ENCODE results near the gene ZSCAN20. TPM values are rescaled to one million over a fixed set of nuclear protein-coding genes. Genes with fewer than 3 reads are reported as not detected.

The ZSCAN20 gene
- total RNA-seq, 1 donor from 2014 or later, result 9.7 TPM

GRCh38 chr1:33468011-33468410 is 4.4 kb upstream of the ZSCAN20 start:
- Mint-ChIP-seq H3K4me3 (ENCODE audit: unreplicated experiment) (no peak overlapping the region), H3K27ac (ENCODE audit: unreplicated experiment) (no peak overlapping the region)

DNA sequence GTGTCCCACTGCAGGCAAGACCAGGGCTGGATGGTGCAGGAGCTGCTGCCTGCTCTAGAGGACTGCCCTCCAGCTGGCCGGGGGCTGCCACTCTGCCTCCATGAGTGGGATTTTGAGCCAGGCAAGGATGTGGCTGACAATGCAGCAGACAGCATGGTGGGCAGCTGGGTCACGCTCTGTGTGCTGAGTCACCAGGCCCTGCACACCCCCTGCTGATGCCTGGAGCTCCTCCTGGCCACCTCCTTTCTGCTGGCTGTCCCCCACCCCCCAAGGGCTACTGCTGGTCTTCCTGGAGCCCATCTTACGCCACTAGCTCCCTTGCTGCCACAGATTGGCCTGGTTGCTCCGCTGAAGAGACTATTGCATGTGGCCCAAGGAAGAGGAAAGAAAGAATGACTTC is 3.9 kb upstream of the ZSCAN20 start:
- H3K27me3 Mint-ChIP-seq (ENCODE audit: unreplicated experiment), result no peaks in the 10 kb centered on the region
- H3K4me1 Mint-ChIP-seq (ENCODE audit: low read depth, unreplicated experiment), result peaks cover 21% of the 10 kb centered on the region
- no peak for DNase-seq
- H3K4me3 Mint-ChIP-seq (ENCODE audit: unreplicated experiment), result peak overlapping the region; percentile 7
- no peak for TF ChIP-seq CTCF (IDR thresholded peaks at IDR 0.05; ENCODE audit: partially characterized antibody, unreplicated experiment)
- H3K27ac Mint-ChIP-seq (ENCODE audit: unreplicated experiment), result no peak overlapping the region
- H3K36me3 Mint-ChIP-seq (ENCODE audit: unreplicated experiment), result no peaks in the 10 kb centered on the region
- peaks cover 6% of the 10 kb centered on the region for H3K9me3 Mint-ChIP-seq (ENCODE audit: unreplicated experiment)

More at GRCh38 chr1:33468011-33468410, 4.4 kb upstream of the ZSCAN20 start:
- no peak for TF ChIP-seq CTCF (IDR thresholded peaks at IDR 0.05; ENCODE audit: partially characterized antibody, unreplicated experiment)
- no peaks in the 10 kb centered on the region for H3K36me3 Mint-ChIP-seq (ENCODE audit: unreplicated experiment)
- peaks cover 19% of the 10 kb centered on the region for H3K4me1 Mint-ChIP-seq (ENCODE audit: low read depth, unreplicated experiment)
- H3K9me3 Mint-ChIP-seq (ENCODE audit: unreplicated experiment), result peaks cover 4% of the 10 kb centered on the region
- no peak for DNase-seq
- no peaks in the 10 kb centered on the region for H3K27me3 Mint-ChIP-seq (ENCODE audit: unreplicated experiment)

DNA sequence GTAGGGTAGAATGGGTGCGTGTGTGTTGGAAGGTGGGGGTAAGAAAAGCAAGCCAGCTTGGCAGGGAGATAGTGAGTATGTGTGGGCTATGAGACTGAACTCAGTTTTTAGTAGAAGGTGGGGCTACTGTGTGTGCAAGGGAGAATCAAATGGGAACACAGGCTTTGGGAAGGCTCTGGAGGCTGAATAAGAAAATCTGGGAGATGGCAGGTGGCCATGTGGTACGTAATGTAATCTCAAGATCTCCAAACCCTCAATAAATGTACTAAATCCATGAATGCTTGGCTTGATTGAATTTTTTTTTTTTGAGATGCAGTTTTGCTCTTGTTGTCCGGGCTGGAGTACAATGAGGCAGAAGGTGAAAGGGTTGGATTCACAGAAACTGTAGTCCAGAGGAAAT is 3.5 kb upstream of the ZSCAN20 start:
- Mint-ChIP-seq H3K4me1 (ENCODE audit: low read depth, unreplicated experiment) (peaks cover 21% of the 10 kb centered on the region), H3K9me3 (ENCODE audit: unreplicated experiment) (peaks cover 7% of the 10 kb centered on the region), H3K27me3 (ENCODE audit: unreplicated experiment) (no peaks in the 10 kb centered on the region), H3K4me3 (ENCODE audit: unreplicated experiment) (peak overlapping the region; percentile 7), H3K36me3 (ENCODE audit: unreplicated experiment) (no peaks in the 10 kb centered on the region), H3K27ac (ENCODE audit: unreplicated experiment) (no peak overlapping the region)
- no peak for DNase-seq
- TF ChIP-seq CTCF (IDR thresholded peaks at IDR 0.05; ENCODE audit: partially characterized antibody, unreplicated experiment), result no peak

GRCh38 chr1:33469691-33470090 is 2.8 kb upstream of the ZSCAN20 start:
- peaks cover 21% of the 10 kb centered on the region for H3K4me1 Mint-ChIP-seq (ENCODE audit: low read depth, unreplicated experiment)
- DNase-seq, result no peak
- peaks cover 7% of the 10 kb centered on the region for H3K9me3 Mint-ChIP-seq (ENCODE audit: unreplicated experiment)
- H3K36me3 Mint-ChIP-seq (ENCODE audit: unreplicated experiment), result no peaks in the 10 kb centered on the region
- no peak overlapping the region for H3K27ac Mint-ChIP-seq (ENCODE audit: unreplicated experiment)
- no peaks in the 10 kb centered on the region for H3K27me3 Mint-ChIP-seq (ENCODE audit: unreplicated experiment)
- H3K4me3 Mint-ChIP-seq (ENCODE audit: unreplicated experiment), result no peak overlapping the region
- no peak for TF ChIP-seq CTCF (IDR thresholded peaks at IDR 0.05; ENCODE audit: partially characterized antibody, unreplicated experiment)

DNA sequence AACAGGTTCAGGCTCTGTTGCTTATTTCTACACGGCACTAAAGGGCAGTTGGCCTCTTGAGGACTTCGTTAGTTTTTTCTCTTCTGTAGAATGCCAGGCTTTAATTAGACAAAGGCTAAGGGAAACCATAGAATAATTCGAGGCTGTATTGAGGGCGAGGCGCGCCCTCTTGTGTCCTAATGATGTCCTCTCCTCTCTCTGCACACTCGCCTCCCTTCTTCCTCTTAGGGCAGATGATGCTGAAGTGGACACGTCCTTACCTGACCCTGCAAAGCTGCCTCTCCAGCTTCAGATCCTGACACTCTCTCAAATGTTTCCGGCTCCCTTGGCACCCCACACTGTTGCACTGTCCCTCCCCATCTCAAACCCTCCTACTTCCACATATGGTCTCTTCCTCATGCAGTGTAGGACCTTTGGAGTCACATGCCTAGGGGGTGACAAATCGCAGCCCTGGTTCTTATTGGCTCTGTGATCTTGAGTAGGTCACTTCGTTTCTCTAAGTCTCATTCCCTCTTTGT is 1.9 kb upstream of the ZSCAN20 start:
- peak; percentile 75 for DNase-seq
- Mint-ChIP-seq H3K27ac (ENCODE audit: unreplicated experiment) (peak overlapping the region; percentile 89), H3K27me3 (ENCODE audit: unreplicated experiment) (no peaks in the 10 kb centered on the region), H3K4me3 (ENCODE audit: unreplicated experiment) (peak overlapping the region; percentile 49), H3K36me3 (ENCODE audit: unreplicated experiment) (no peaks in the 10 kb centered on the region), H3K9me3 (ENCODE audit: unreplicated experiment) (peaks cover 7% of the 10 kb centered on the region), H3K4me1 (ENCODE audit: low read depth, unreplicated experiment) (peaks cover 21% of the 10 kb centered on the region)
- peak; percentile 61 for TF ChIP-seq CTCF (IDR thresholded peaks at IDR 0.05; ENCODE audit: partially characterized antibody, unreplicated experiment)

All from glutamatergic neuron (in vitro differentiated cells).